HepG2 (cell line): ENCODE results near the gene KDM7A. TPM values are rescaled to one million over a fixed set of nuclear protein-coding genes. Genes with fewer than 3 reads are reported as not detected.
A peak's percentile ranks its signal among the peaks of the same experiment; 100 is the strongest.

ENCODE experiments used
- ATAC-seq: fragments of 200-7000 bp; cut with Tn5 transposase; 3 replicates; pipeline ENCODE4 v1.9.1; 2020; ENCODE audit warnings: mild to moderate bottlenecking, moderate library complexity
- BruUV-seq: library from RNA; stranded (reverse); fragments of 400-500 nt; replicated peaks from 2 replicates; lab custom pipeline; 2021; lab: Mats Ljungman, UMichigan
- CTCF ChIA-PET: fragments of 300-600 bp; formaldehyde crosslinking; extraction: SDS; loops from one replicate; lab custom pipeline; 2021; ENCODE audit warnings: low total read pairs, inconsistent platforms, low intra/inter-chr PET ratio; lab: Yijun Ruan, JAX
- POLR2A ChIA-PET: fragments of 350-600 bp; sonication (Branson Sonifier 250); formaldehyde crosslinking; loops from one replicate; lab custom pipeline; 2020; ENCODE audit warnings: antibody characterized with exemption, inconsistent platforms; lab: Yijun Ruan, JAX
- DNase-seq: peaks from one replicate; pipeline ENCODE4 v3.0.0-alpha.2; 2015; ENCODE audit warnings: low spot score
- FAIRE-seq: peaks from 3 replicates; lab custom pipeline; 2011; peaks lifted over from hg19 to GRCh38; lab: Jason Lieb, UNC
- H2AFZ ChIP-seq: one replicate; pipeline ENCODE4 v1.6.1; 2011; ENCODE audit warnings: low read length, inconsistent platforms
- H3K27ac ChIP-seq: fragments of 300-600 bp; 3 replicates; pipeline ENCODE4 v1.8.0; 2011; ENCODE audit warnings: mixed run types, mild to moderate bottlenecking, mixed read lengths, low read length, inconsistent platforms; ENCODE audit not compliant: insufficient read depth; ENCODE audit errors: extremely low read length
- H3K27me3 ChIP-seq, 2 experiments: fragments of 200-600 bp in 1 of 2; 2 replicates in 1 of 2; 3 replicates in 1 of 2; pipeline versions ENCODE4 v1.6.0 to v1.8.0; 2011; ENCODE audit warnings: low read length in 2 of 2, mild to moderate bottlenecking in 2 of 2, moderate library complexity in 2 of 2, inconsistent platforms in 1 of 2; ENCODE audit not compliant: insufficient read depth in 2 of 2, control insufficient read depth in 1 of 2
- H3K36me3 ChIP-seq, 2 experiments: fragments of 200-600 bp in 1 of 2; replicated peaks in 1 of 2; 2 replicates in 1 of 2; 3 replicates in 1 of 2; pipeline versions ENCODE4 v1.5.1 to v1.8.0; 2011; ENCODE audit warnings: low read length in 2 of 2, inconsistent platforms in 1 of 2; ENCODE audit not compliant: insufficient read depth in 2 of 2, control insufficient read depth in 1 of 2
- H3K4me1 ChIP-seq: 2 replicates; pipeline ENCODE4 v1.5.1; 2012; ENCODE audit warnings: low read length, inconsistent platforms; ENCODE audit not compliant: insufficient read depth
- H3K4me2 ChIP-seq: 2 replicates; pipeline ENCODE4 v1.6.0; 2011; ENCODE audit warnings: low read depth, low read length, inconsistent platforms
- H3K4me3 ChIP-seq, 3 experiments: fragments of 200-600 bp in 1 of 3; sonication (generic), shearing (Covaris generic) in 1 of 3; replicated peaks in 1 of 3; 2 replicates each; pipeline ENCODE4 v1.5.1; 2011 to 2016; ENCODE audit warnings: low read length in 3 of 3, inconsistent platforms in 2 of 3, low read depth in 2 of 3, mild to moderate bottlenecking in 2 of 3, control low read depth in 1 of 3, mixed read lengths in 1 of 3; ENCODE audit not compliant: insufficient read depth in 1 of 3
- H3K79me2 ChIP-seq: one replicate; pipeline ENCODE4 v1.6.1; 2011; ENCODE audit warnings: low read length, inconsistent platforms; ENCODE audit not compliant: insufficient read depth
- H3K9ac ChIP-seq: 2 replicates; pipeline ENCODE4 v1.6.0; 2011; ENCODE audit warnings: mild to moderate bottlenecking, low read depth, low read length, inconsistent platforms; ENCODE audit not compliant: insufficient read depth
- H3K9me3 ChIP-seq: 2 replicates; pipeline ENCODE4 v1.5.1; 2012; ENCODE audit warnings: mild to moderate bottlenecking, low read length
- H4K20me1 ChIP-seq: 2 replicates; pipeline ENCODE4 v1.6.0; 2011; ENCODE audit warnings: inconsistent platforms, mild to moderate bottlenecking, low read length, moderate library complexity; ENCODE audit not compliant: insufficient read depth
- AHR ChIP-seq: IDR thresholded peaks from 2 replicates; pipeline ENCODE4 v1.6.1; 2018; ENCODE audit warnings: missing genetic modification reagents, missing compliant biosample characterization
- FOXJ3 ChIP-seq: sonication (generic); formaldehyde crosslinking; IDR thresholded peaks from 2 replicates; pipeline ENCODE4 v1.4.0; 2020; ENCODE audit warnings: missing genetic modification reagents, mild to moderate bottlenecking, borderline replicate concordance
- MYC ChIP-seq: sonication (generic); formaldehyde crosslinking; IDR thresholded peaks from 2 replicates; pipeline ENCODE4 v1.9.0; 2021; ENCODE audit warnings: missing genetic modification reagents, borderline replicate concordance
- NCOA1 ChIP-seq: sonication (generic); formaldehyde crosslinking; IDR thresholded peaks from 2 replicates; pipeline ENCODE4 v1.9.0; 2021; ENCODE audit warnings: missing genetic modification reagents
- NFYB ChIP-seq: sonication (generic); formaldehyde crosslinking; IDR thresholded peaks from 2 replicates; pipeline ENCODE4 v1.4.0; 2020; ENCODE audit warnings: missing genetic modification reagents
- NR2C2 ChIP-seq: sonication (generic); formaldehyde crosslinking; IDR thresholded peaks from 2 replicates; pipeline ENCODE4 v1.4.0; 2020; ENCODE audit warnings: missing genetic modification reagents, mild to moderate bottlenecking, moderate library complexity, borderline replicate concordance
- RBAK ChIP-seq: sonication (generic); formaldehyde crosslinking; IDR thresholded peaks from 2 replicates; pipeline ENCODE4 v1.5.1; 2020; ENCODE audit warnings: mild to moderate bottlenecking, missing genetic modification reagents
- SKI ChIP-seq: fragments of 450-650 bp; IDR thresholded peaks from one replicate; pipeline ENCODE4 v1.6.1; 2018; ENCODE audit warnings: mild to moderate bottlenecking; ENCODE audit not compliant: partially characterized antibody
- SOX13 ChIP-seq, 3 experiments: fragments of 450-650 bp in 1 of 3; sonication (generic) in 1 of 3; formaldehyde crosslinking in 1 of 3; IDR thresholded peaks in 2 of 3; conservative IDR thresholded peaks in 1 of 3; 2 replicates each; pipeline versions ENCODE4 v1.5.0 to v1.6.1; 2016 to 2020; ENCODE audit warnings: antibody characterized with exemption in 1 of 3, mild to moderate bottlenecking in 1 of 3, missing compliant biosample characterization in 1 of 3, missing genetic modification reagents in 1 of 3, moderate library complexity in 1 of 3
- TSC22D2 ChIP-seq: sonication (generic); formaldehyde crosslinking; IDR thresholded peaks from 2 replicates; pipeline ENCODE4 v1.5.1; 2020; ENCODE audit warnings: missing genetic modification reagents, mild to moderate bottlenecking, borderline replicate concordance
- ZFP62 ChIP-seq: sonication (generic); formaldehyde crosslinking; IDR thresholded peaks from 2 replicates; pipeline ENCODE4 v1.4.0; 2020; ENCODE audit warnings: missing genetic modification reagents
- ZNF143 ChIP-seq: sonication (generic); formaldehyde crosslinking; IDR thresholded peaks from 2 replicates; pipeline ENCODE4 v1.4.0; 2020; ENCODE audit warnings: missing genetic modification reagents
- ZNF317 ChIP-seq: sonication (generic); formaldehyde crosslinking; IDR thresholded peaks from 2 replicates; pipeline ENCODE4 v1.5.0; 2020; ENCODE audit warnings: mild to moderate bottlenecking, missing genetic modification reagents
- ZNF501 ChIP-seq: sonication (generic); formaldehyde crosslinking; IDR thresholded peaks from 2 replicates; pipeline ENCODE4 v1.5.1; 2020; ENCODE audit warnings: mild to moderate bottlenecking, moderate library complexity, missing genetic modification reagents
- WGBS: methylation state at CpG from one replicate; pipeline ENCODE4 v1.1.6; 2017; ENCODE audit warnings: low lambda C conversion rate; 5-methylcytosine and 5-hydroxymethylcytosine counted together
- in situ Hi-C: cut with HindIII; loops from 2 replicates; pipeline ENCODE4 v1.10.0; 2017; ENCODE audit warnings: low pct_unique_long_range_greater_than_20kb; ENCODE audit not compliant: extremely low pct_ligation_motif_present
- intact Hi-C: fragments of 100-400 bp; cut with micrococcal nuclease; formaldehyde crosslinking; loops from one replicate; pipeline ENCODE4 v1.10.0; 2022; ENCODE audit not compliant: unreplicated experiment
- polyA plus RNA-seq, 8 experiments: library from polyadenylated mRNA; depleted of rRNA in 3 of 8; stranded (reverse) in 7 of 8; unstranded in 1 of 8; fragments of >200 nt; fragmentation: Illumina TruSeq in 4 of 8; extraction: Trizol in 4 of 8; gene quantifications; 2 replicates each; pipeline versions ENCODE4 v1.2.1 to v1.2.3, GENCODE V29; 2011 to 2016; ENCODE audit warnings: low read depth in 4 of 8, missing spikeins in 1 of 8, mixed read lengths in 1 of 8; ENCODE audit not compliant: insufficient read depth in 1 of 8
- total RNA-seq, 5 experiments: library from RNA; depleted of rRNA; stranded (reverse); fragments of >200 nt; fragmentation: Illumina TruSeq; extraction: Trizol; gene quantifications; 2 replicates each; pipeline ENCODE4 v1.2.3, GENCODE V29; 2016; ENCODE audit warnings: low read depth in 1 of 5
- TF ChIP-seq, protein P1 (sequence below): sonication (generic); formaldehyde crosslinking; IDR thresholded peaks from 2 replicates; pipeline ENCODE4 v1.8.0; 2022; ENCODE audit warnings: missing genetic modification reagents, low read depth, mild to moderate bottlenecking, borderline replicate concordance
- TF ChIP-seq, protein P2 (sequence below), 2 experiments: sonication (generic) in 1 of 2; formaldehyde crosslinking in 1 of 2; IDR thresholded peaks; 2 replicates each; pipeline versions ENCODE4 v1.5.1 to v1.6.1; 2011 to 2020; ENCODE audit warnings: borderline replicate concordance in 1 of 2, low read depth in 1 of 2, low read length in 1 of 2, mild to moderate bottlenecking in 1 of 2, missing genetic modification reagents in 1 of 2, moderate library complexity in 1 of 2
- TF ChIP-seq, protein P3 (sequence below): IDR thresholded peaks from 2 replicates; pipeline ENCODE4 v1.4.0; 2020; ENCODE audit warnings: mild to moderate bottlenecking, missing genetic modification reagents

The KDM7A gene
- total and polyA plus RNA-seq, 2 of the 13 experiments (the other 11 are each of a cell fraction or from before 2014, with no cell fraction given), result 10.8 to 16.8 TPM

DNA sequence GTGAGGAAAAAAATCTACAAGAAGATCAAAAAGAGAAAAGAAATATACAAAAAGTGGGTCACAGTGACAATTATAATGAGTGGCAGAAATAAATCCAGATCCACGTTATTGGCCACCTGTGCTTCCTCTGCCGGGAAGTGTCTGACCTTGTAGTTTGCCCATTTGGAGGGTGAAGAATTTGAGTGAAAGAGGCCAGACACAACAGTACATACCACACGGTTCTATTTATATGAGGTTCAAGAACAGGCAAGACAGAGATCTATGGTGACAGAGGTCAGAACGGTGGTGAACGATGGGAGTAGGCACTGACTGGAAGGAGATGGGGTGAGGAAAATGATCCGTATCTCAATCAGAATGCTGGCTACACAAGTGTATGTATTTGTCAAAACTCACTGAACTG, 131.1 kb downstream of the KDM7A start:
- POLR2A ChIA-PET, result no interaction called here
- no peak for TF ChIP-seq SOX13 (IDR thresholded peaks at IDR 0.05)
- peak in 1 of 2 experiments; percentile 46; a peak in 2 of 4 replicates for TF ChIP-seq SOX13 (CRISPR knock-in tag; conservative IDR thresholded peaks at IDR 0.05 in 1 of 2, IDR thresholded peaks at IDR 0.05 in 1 of 2)
- no peak for TF ChIP-seq ZFP62 (CRISPR knock-in tag)
- no peak for TF ChIP-seq FOXJ3 (CRISPR knock-in tag)
- TF ChIP-seq NR2C2 (CRISPR knock-in tag), result no peak
- TF ChIP-seq RBAK (CRISPR knock-in tag), result no peak
- no peak for TF ChIP-seq MYC (CRISPR knock-in tag)
- TF ChIP-seq ZNF317 (CRISPR knock-in tag), result peak; percentile 54; the same call in 1 of the 2 replicates
- no peak for TF ChIP-seq TSC22D2 (CRISPR knock-in tag)
- TF ChIP-seq, protein P1, sequence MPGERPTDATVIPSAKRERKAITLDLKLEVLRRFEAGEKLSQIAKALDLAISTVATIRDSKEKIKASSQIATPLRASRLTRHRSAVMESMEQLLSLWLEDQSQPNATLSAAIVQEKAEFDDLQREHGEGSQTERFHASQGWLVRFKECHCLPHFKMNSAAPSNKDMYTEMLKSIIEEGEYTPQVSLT (CRISPR knock-in tag), result no peak
- no peak for TF ChIP-seq ZNF143
- TF ChIP-seq, protein P2, sequence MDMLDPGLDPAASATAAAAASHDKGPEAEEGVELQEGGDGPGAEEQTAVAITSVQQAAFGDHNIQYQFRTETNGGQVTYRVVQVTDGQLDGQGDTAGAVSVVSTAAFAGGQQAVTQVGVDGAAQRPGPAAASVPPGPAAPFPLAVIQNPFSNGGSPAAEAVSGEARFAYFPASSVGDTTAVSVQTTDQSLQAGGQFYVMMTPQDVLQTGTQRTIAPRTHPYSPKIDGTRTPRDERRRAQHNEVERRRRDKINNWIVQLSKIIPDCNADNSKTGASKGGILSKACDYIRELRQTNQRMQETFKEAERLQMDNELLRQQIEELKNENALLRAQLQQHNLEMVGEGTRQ (IDR thresholded peaks at IDR 0.05; ENCODE audit: low read depth, low read length), result no peak
- TF ChIP-seq, protein P2 (CRISPR knock-in tag; IDR thresholded peaks at IDR 0.05; ENCODE audit: borderline replicate concordance), result no peak
- TF ChIP-seq, protein P3, sequence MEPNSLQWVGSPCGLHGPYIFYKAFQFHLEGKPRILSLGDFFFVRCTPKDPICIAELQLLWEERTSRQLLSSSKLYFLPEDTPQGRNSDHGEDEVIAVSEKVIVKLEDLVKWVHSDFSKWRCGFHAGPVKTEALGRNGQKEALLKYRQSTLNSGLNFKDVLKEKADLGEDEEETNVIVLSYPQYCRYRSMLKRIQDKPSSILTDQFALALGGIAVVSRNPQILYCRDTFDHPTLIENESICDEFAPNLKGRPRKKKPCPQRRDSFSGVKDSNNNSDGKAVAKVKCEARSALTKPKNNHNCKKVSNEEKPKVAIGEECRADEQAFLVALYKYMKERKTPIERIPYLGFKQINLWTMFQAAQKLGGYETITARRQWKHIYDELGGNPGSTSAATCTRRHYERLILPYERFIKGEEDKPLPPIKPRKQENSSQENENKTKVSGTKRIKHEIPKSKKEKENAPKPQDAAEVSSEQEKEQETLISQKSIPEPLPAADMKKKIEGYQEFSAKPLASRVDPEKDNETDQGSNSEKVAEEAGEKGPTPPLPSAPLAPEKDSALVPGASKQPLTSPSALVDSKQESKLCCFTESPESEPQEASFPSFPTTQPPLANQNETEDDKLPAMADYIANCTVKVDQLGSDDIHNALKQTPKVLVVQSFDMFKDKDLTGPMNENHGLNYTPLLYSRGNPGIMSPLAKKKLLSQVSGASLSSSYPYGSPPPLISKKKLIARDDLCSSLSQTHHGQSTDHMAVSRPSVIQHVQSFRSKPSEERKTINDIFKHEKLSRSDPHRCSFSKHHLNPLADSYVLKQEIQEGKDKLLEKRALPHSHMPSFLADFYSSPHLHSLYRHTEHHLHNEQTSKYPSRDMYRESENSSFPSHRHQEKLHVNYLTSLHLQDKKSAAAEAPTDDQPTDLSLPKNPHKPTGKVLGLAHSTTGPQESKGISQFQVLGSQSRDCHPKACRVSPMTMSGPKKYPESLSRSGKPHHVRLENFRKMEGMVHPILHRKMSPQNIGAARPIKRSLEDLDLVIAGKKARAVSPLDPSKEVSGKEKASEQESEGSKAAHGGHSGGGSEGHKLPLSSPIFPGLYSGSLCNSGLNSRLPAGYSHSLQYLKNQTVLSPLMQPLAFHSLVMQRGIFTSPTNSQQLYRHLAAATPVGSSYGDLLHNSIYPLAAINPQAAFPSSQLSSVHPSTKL (CRISPR knock-in tag), result peak; percentile 40
- TF ChIP-seq SKI, result peak; percentile 33
- no peak for TF ChIP-seq NFYB
- no peak for TF ChIP-seq ZNF501 (CRISPR knock-in tag)
- TF ChIP-seq NCOA1 (CRISPR knock-in tag), result no peak
- TF ChIP-seq AHR (CRISPR knock-in tag), result no peak

More for the DNA sequence above, 131.1 kb downstream of the KDM7A start:
- CTCF ChIA-PET, result no interaction called here
- H3K36me3 ChIP-seq, result peaks cover 1 to 25% of the 10 kb centered on the region in 2 experiments; a peak in 2 of 5 replicates
- ATAC-seq (peak; percentile 7; the same call in 1 of the 3 replicates), DNase-seq (peak; percentile 12), FAIRE-seq (peak; percentile 4)
- in situ Hi-C loops (no loop called here), intact Hi-C loops (no loop called here)
- no peak overlapping the region for H3K4me3 ChIP-seq
- H2AFZ ChIP-seq, result peak overlapping the region; percentile 4
- H3K4me1 ChIP-seq, result peaks cover 68% of the 10 kb centered on the region
- peaks cover 5% of the 10 kb centered on the region for H3K79me2 ChIP-seq
- H3K27me3 ChIP-seq, result no peaks in the 10 kb centered on the region
- H3K9me3 ChIP-seq, result no peaks in the 10 kb centered on the region
- H3K27ac ChIP-seq, result peak overlapping the region; percentile 56
- H3K4me2 ChIP-seq, result peak overlapping the region; percentile 64
- WGBS, result 17% methylated on average over 6 of the region's 6 CpGs
- H3K9ac ChIP-seq, result no peak overlapping the region
- no peaks in the 10 kb centered on the region for H4K20me1 ChIP-seq
- BruUV-seq, result no TSS peak
